HG02852 (cell line): ENCODE data around the gene E2F1.
"Not testable (repeated sequence)": the region's sequence is repeated elsewhere in the genome, so short reads cannot be mapped to it uniquely, and the experiment has no call there.

Source experiments
- ATAC-seq: cut with Tn5 transposase; IDR thresholded peaks from one replicate; pipeline ENCODE4 v1.9.1; 2021; ENCODE audit warnings: mild to moderate bottlenecking, moderate library complexity; ENCODE audit not compliant: unreplicated experiment

E2F1 gene

GRCh38 chr20:33710681-33711445, 24.7 kb upstream of the E2F1 start:
- no peak for ATAC-seq

- ATAC-seq: no peak
Measured at GRCh38 chr20:33709905-33710541, 23.8 kb upstream of the E2F1 start.

DNA sequence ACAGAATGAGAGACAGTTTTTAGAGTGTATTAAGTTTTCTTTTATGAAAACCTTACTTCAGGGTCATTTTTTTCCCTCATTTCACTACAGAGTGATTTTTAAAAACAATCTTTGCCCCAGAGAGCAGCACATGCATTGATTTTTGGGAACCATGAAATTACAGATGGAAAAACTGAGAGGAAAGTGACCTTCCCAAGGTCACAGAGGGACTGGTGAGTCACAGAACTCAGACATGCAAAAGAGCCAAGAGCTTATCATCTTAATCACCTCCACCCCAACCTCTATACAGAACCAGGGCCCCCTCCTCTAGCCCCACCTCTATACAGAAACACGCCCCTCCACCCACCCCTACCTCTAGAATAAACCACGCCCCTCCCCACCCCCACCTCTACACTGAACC, 23.2 kb upstream of the E2F1 start:
- no peak for ATAC-seq

DNA sequence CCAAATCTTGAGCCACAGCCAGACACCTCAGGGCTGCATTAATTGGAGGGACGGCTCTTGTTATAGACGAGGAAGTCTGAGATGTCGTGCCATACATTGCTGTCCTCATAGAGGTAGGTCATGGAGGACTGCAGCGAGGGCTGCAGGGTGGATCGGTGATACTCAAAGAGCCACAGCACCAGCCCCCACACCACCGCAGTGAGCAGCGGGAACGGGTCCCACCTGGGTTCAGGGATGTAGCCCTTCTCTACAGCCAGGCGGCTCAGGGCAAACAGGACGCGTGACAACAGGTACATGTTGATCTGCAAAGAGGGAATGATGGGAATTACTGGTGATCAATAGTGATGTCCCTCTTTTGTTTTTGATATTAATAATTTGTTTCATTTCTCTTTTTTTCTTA, 21.5 kb upstream of the E2F1 start:
- ATAC-seq: no peak

DNA sequence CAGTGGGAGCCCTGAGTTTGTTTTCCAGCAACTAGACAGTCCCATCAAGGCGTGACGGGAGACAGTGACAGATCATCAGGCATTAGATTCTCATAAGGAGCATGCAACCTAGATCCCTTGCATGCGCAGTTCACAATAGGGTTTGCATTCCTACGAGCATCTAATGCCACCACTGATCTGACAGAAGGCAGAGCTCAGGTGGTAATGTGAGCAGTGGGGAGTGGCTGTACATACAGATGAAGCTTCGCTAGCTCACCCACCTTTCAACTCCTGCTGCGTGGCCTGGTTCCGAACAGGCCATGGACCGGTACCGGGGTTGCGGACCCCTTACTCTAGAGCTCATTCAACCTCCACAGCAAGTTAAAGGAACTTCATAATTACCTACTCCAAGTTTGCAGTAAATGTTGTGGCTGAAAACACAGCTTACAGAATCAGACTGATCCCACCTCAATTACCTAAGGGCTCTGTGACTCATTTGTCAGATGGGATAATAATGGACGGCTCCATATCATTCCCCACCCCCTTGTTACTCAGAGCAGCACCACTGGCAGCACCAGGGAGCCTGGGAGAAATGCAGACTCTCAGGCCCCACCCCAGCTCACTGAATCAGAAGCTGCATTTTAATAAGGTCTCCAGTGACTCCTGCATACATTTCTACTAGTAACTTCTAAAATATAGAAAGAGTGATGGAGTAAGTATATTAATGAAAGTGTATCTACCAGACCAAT, 18.2 kb upstream of the E2F1 start:
- ATAC-seq: no peak

GRCh38 chr20:33703498-33704137, 17.4 kb upstream of the E2F1 start:
- no peak for ATAC-seq

DNA sequence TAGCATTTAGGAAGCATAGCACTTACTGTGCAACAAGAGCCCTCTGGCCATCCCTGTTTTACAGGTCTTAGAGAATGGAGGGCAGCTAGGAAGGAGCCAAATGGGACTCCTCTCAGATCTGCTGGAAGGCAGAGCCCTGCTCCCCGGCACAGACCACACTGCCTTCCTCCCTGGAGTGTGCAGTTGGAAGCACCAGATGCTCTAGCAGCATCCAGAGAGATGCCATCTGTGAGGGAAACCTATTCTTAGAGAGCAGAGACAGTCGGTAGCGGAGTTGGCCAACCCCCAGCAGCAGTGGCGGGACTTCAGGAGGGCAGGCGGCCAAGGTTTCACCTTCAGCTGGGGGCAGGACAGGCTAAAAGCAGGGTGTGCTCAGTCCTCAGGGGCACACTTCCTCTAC, 16.7 kb upstream of the E2F1 start:
- no peak for ATAC-seq

DNA sequence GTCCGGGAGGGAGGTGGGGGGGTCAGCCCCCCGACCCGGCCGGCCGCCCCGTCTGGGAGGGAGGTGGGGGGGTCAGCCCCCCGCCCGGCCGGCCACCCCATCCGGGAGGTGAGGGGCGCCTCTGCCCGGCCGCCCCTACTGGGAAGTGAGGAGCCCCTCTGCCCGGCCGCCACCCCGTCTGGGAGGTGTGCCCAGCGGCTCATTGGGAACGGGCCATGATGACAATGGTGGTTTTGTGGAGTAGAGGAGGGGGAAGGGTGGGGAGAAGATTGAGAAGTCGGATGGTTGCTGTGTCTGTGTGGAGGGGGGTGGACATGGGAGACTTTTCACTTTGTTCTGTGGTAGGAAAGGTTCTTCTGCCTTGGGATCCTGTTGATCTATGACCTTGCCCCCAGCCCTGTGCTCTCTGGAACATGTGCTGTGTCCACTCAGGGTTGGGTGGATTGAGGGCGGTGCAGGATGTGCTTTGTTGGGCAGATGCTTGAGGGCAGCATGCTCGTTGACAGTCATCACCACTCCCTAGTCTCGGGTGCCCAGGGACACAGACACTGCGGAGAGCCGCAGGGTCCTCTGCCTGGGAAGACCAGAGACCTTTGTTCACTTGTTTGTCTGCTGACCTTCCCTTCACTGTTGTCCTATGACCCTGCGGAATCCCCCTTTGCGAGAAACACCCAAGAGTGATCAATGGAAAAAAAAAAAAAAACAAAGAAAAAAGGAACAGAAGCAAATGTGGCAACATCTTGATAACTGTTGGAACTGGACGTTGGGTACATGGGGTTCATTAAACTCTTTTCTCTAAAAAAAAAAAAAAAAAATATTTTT, 15.7 kb upstream of the E2F1 start:
- no peak for ATAC-seq

DNA sequence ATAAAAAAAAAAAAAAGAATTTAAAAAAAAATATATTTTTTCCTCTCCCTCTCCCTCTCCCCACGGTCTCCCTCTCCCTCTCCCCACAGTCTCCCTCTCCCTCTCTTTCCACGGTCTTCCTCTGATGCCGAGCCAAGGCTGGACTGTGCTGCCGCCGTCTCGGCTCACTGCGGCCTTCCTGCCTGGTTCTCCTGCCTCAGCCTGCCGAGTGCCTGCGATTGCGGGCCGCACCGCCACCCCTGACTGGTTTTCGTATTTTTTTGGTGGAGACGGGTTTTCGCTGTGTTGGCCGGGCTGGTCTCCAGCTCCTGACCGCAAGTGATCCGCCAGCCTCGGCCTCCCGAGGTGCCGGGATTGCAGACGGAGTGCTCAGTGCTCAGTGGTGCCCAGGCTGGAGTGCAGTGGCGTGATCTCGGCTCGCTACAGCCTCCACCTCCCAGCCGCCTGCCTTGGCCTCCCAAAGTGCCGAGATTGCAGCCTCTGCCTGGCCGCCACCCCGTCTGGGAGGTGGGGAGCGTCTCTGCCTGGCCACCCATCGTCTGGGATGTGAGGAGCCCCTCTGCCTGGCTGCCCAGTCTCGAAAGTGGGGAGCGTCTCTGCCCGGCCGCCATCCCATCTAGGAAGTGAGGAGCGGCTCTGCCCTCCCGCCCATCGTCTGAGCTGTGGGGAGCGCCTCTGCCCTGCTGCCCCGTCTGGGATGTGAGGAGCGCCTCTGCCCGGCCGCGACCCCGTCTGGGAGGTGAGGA, 14.7 kb upstream of the E2F1 start:
- ATAC-seq: not testable (repeated sequence)

DNA sequence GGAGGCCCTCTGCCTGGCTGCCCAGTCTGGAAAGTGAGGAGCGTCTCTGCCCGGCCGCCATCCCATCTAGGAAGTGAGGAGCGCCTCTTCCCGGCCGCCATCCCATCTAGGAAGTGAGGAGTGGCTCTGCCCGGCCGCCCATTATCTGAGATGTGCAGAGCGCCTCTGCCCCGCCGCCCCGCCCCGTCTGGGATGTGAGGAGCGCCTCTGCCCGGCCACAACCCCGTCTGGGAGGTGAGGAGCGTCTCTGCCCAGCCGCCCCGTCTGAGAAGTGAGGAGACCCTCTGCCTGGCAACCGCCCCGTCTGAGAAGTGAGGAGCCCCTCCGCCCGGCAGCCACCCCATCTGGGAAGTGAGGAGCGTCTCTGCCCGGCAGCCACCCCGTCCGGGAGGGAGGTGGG, 12.8 kb upstream of the E2F1 start:
- not testable (repeated sequence) for ATAC-seq

GRCh38 chr20:33697129-33697528, 10.9 kb upstream of the E2F1 start:
- ATAC-seq: no peak

DNA sequence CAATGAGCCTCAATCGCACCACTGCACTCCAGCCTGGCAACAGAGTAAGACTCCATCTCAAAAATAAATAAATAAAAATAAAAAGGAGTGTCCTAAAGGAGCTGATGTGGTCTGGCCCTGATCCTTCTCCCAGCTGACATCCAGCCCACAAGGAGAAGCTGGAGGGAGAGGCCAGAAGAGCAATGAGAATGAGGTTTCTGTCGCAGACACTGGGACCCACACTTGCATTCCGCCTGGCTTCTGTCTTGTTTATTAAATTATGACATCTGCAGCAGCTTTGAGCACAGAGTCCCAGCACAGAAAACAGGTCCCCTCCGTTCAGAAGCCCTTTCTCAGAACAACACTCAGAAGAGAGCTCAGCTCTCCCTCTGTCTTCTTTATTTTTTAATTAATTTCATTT, 10.3 kb upstream of the E2F1 start:
- ATAC-seq: no peak

GRCh38 chr20:33694639-33695012, 8.4 kb upstream of the E2F1 start:
- no peak for ATAC-seq

- ATAC-seq: no peak
Measured at GRCh38 chr20:33693741-33694638, 7.8 kb upstream of the E2F1 start.

DNA sequence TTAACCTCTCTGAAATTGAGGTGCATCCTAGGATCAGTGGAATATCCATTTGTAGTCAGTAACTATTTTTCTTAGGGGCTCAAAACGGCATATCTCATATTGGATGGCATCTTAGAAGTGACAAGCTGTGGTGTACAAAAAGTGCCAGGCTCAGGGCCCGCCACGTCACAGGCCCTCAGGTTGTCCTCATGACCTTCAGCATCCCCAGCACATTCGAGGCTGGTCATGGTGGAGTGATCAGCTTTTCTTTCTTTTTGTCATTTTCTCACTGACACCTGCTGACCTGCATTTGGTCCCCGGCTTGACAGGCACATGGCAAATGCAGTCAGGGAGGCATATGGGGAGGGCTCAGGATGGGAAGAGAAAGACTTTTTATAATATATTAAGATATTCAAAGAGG, 7.1 kb upstream of the E2F1 start:
- ATAC-seq: no peak

DNA sequence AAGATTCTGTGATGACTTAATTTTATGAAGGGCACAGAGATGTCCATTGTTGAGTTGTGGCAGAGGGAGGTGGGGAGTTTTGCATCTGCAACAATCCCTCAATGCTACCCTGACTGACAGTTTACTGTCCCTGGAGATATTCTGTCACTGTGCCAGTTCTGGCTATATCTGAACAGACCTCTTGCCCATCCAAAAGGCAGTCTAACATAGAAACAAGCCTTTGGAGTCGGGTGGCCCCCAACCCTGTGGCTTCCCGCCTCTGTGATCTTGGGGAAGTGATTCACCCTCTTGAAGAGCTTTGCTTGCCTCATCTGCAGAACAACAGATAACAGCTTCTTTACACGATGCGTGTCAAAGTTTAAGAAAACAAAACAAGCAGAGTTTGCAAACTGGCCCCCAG, 3.8 kb upstream of the E2F1 start:
- no peak for ATAC-seq

DNA sequence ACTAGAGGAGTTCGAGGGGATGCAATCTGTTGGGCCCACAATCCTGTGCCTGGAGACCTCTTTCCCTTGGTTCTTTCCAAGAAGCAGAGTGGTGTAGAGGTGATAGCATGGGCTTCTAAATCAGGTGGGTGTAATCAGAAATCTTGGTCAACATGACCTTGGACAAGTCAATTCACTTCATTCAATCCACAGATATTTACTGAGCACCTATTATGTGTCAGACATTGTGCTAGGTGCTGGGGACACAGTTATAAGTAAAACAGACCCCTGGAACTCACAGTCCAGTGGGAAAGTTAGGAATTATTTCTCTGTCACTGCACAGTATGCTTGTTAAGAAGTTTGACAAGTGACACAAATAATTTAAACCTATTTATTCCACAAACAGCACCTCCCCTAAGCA, 3.3 kb upstream of the E2F1 start:
- ATAC-seq: no peak

DNA sequence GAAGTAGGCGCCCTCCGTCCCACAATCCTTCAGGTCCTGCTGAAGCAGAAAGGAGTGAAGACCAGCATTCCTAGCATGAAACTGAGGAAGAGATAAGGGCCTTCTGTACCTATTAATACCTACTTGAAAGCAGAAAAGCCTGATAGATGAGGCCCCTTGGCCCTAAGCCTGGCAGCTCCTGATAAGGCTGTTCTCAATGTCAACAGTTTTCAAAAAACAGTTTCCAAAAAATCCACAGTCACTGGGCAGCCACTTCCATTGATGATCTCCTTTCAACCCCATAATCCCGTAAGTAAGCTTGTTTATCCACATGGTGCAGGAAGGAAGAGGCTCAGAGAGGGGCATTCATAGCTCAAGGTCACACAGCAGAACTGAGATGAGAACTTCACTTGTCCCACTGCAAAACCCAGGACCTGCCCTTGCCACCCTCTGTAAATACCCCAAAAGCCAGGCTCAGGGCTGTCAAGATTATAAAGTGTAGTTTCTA, 2.8 kb upstream of the E2F1 start:
- no peak for ATAC-seq
